RWPE2 (cell line): ENCODE data around the gene IDUA.

Experiments used
- ATAC-seq: fragments of 200-7000 bp; cut with Tn5 transposase; 3 replicates; pipeline ENCODE4 v1.9.1; 2021; ENCODE audit warnings: low read depth
- DNase-seq: peaks from one replicate; pipeline ENCODE4 v3.0.0-alpha.2; 2020; ENCODE audit warnings: low spot score
- H3K27ac ChIP-seq: fragments of 450-650 bp; 2 replicates; pipeline ENCODE4 v1.5.1; 2017; ENCODE audit warnings: mild to moderate bottlenecking; ENCODE audit not compliant: poor library complexity, severe bottlenecking
- H3K27me3 ChIP-seq: fragments of 250-450 bp; sonication (Bioruptor Pico); 2 replicates; pipeline ENCODE4 v1.5.1; 2021; ENCODE audit warnings: mild to moderate bottlenecking, moderate library complexity; ENCODE audit not compliant: insufficient read depth, poor library complexity, severe bottlenecking
- H3K36me3 ChIP-seq: fragments of 250-450 bp; sonication (Bioruptor Pico); 2 replicates; pipeline ENCODE4 v1.5.1; 2020; ENCODE audit warnings: low read depth, mild to moderate bottlenecking, moderate library complexity
- H3K4me1 ChIP-seq: fragments of 250-450 bp; sonication (Bioruptor Pico); 2 replicates; pipeline ENCODE4 v1.5.1; 2021; ENCODE audit warnings: mild to moderate bottlenecking, moderate library complexity; ENCODE audit not compliant: insufficient read depth, poor library complexity, severe bottlenecking
- H3K4me3 ChIP-seq: fragments of 250-450 bp; sonication (Bioruptor Pico); 2 replicates; pipeline ENCODE4 v1.5.1; 2021; ENCODE audit warnings: mild to moderate bottlenecking, moderate library complexity; ENCODE audit not compliant: severe bottlenecking
- H3K9me3 ChIP-seq: fragments of 250-450 bp; sonication (Bioruptor Pico); 2 replicates; pipeline ENCODE4 v1.5.1; 2021; ENCODE audit warnings: mild to moderate bottlenecking, moderate library complexity; ENCODE audit not compliant: severe bottlenecking
- CTCF ChIP-seq: fragments of 450-650 bp; IDR thresholded peaks from one replicate; pipeline ENCODE4 v1.5.1; 2017; ENCODE audit warnings: mild to moderate bottlenecking, moderate library complexity; ENCODE audit not compliant: poor library complexity, severe bottlenecking

IDUA gene

GRCh38 chr4:1033840-1034551 lies 47.2 kb downstream of the IDUA start:
- Histone ChIP-seq H3K27me3 (no peaks in the 10 kb centered on the region), H3K4me3 (no peak overlapping the region), H3K9me3 (no peaks in the 10 kb centered on the region), H3K27ac (no peak overlapping the region), H3K36me3 (no peaks in the 10 kb centered on the region), H3K4me1 (no peaks in the 10 kb centered on the region)
- ATAC-seq (no peak), DNase-seq (no peak)
- no peak for TF ChIP-seq CTCF

- no peak overlapping the region for H3K27ac ChIP-seq
- TF ChIP-seq CTCF: no peak
- peaks cover 9% of the 10 kb centered on the region for H3K4me1 ChIP-seq
- no peaks in the 10 kb centered on the region for H3K36me3 ChIP-seq
- DNase-seq: no peak
- ATAC-seq: no peak
- H3K27me3 ChIP-seq: no peaks in the 10 kb centered on the region
- H3K9me3 ChIP-seq: no peaks in the 10 kb centered on the region
- H3K4me3 ChIP-seq: no peak overlapping the region
These were observed 48.7 kb downstream of the IDUA start for GRCh38 chr4:1035510-1035909.

GRCh38 chr4:1036095-1036494 lies 49.3 kb downstream of the IDUA start:
- DNase-seq: no peak
- Histone ChIP-seq H3K9me3 (no peaks in the 10 kb centered on the region), H3K36me3 (no peaks in the 10 kb centered on the region), H3K27me3 (no peaks in the 10 kb centered on the region), H3K4me3 (no peak overlapping the region), H3K4me1 (peaks cover 9% of the 10 kb centered on the region), H3K27ac (no peak overlapping the region)
- TF ChIP-seq CTCF: no peak
- no peak for ATAC-seq

GRCh38 chr4:1036976-1037810 lies 50.3 kb downstream of the IDUA start:
- Histone ChIP-seq H3K27me3 (no peaks in the 10 kb centered on the region), H3K4me1 (peaks cover 16% of the 10 kb centered on the region), H3K4me3 (no peak overlapping the region), H3K27ac (no peak overlapping the region), H3K9me3 (no peaks in the 10 kb centered on the region), H3K36me3 (no peaks in the 10 kb centered on the region)
- no peak for TF ChIP-seq CTCF
- ATAC-seq (no peak), DNase-seq (no peak)

- H3K4me3 ChIP-seq: no peak overlapping the region
- peaks cover 23% of the 10 kb centered on the region for H3K4me1 ChIP-seq
- peak overlapping the region; percentile 55 for H3K27ac ChIP-seq
- DNase-seq (no peak), ATAC-seq (no peak)
- H3K9me3 ChIP-seq: no peaks in the 10 kb centered on the region
- no peaks in the 10 kb centered on the region for H3K27me3 ChIP-seq
- no peak for TF ChIP-seq CTCF
- no peaks in the 10 kb centered on the region for H3K36me3 ChIP-seq
These were observed 52.2 kb downstream of the IDUA start for GRCh38 chr4:1038948-1039492.
